HEK293 (cell line): ENCODE results near the gene PACRGL.

Experiments used
- EGR2 ChIP-seq: fragments of 450-650 bp; formaldehyde crosslinking; IDR thresholded peaks from 2 replicates; pipeline ENCODE4 v1.5.1; 2016; ENCODE audit warnings: low read depth, missing biosample characterization, missing genetic modification characterization
- SETDB1 ChIP-seq: IDR thresholded peaks from one replicate; pipeline ENCODE4 v1.6.1; 2017; ENCODE audit warnings: mild to moderate bottlenecking, low read length, moderate library complexity, mixed read lengths; ENCODE audit not compliant: insufficient read length
- ZBTB7A ChIP-seq: fragments of 450-650 bp; formaldehyde crosslinking; IDR thresholded peaks from 2 replicates; pipeline ENCODE4 v1.5.1; 2016; ENCODE audit warnings: low read depth, missing biosample characterization, missing genetic modification characterization
- ZFHX2 ChIP-seq: fragments of 450-650 bp; formaldehyde crosslinking; conservative IDR thresholded peaks from 2 replicates; pipeline ENCODE4 v1.5.1; 2016; ENCODE audit warnings: missing biosample characterization, missing genetic modification characterization
- ZNF76 ChIP-seq: fragments of 450-650 bp; formaldehyde crosslinking; IDR thresholded peaks from 2 replicates; pipeline ENCODE4; 2016; ENCODE audit warnings: low read depth, missing biosample characterization, missing genetic modification characterization, borderline replicate concordance
- TF ChIP-seq, protein P1 (sequence below): sonication (generic); formaldehyde crosslinking; IDR thresholded peaks from 2 replicates; pipeline ENCODE4 v1.8.1; 2022; ENCODE audit warnings: mild to moderate bottlenecking, moderate library complexity, missing genetic modification reagents
- TF ChIP-seq, protein P2 (sequence below): fragments of 450-650 bp; formaldehyde crosslinking; IDR thresholded peaks from 2 replicates; pipeline ENCODE4 v1.5.1; 2016; ENCODE audit warnings: missing biosample characterization, missing genetic modification characterization

DNA sequence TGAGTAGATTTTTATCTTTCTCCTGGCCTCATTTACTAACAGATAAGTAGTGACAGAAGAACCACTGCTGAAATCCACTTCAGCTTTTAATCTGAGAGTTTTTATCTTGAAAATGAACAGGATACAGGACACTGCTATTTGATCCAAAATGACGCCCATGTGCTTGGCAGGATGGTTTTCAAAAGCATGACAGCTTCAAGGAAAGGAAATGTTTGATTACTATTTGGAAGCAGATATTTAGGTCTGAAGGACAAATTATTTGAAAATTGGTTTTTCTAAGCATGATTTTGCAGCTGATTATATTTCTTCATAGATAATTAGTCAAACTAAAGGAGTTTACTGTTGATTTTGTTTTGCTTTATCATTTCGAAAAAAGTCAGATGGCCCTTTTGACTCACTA is 11.1 kb downstream of the PACRGL start:
- TF ChIP-seq, protein P1, sequence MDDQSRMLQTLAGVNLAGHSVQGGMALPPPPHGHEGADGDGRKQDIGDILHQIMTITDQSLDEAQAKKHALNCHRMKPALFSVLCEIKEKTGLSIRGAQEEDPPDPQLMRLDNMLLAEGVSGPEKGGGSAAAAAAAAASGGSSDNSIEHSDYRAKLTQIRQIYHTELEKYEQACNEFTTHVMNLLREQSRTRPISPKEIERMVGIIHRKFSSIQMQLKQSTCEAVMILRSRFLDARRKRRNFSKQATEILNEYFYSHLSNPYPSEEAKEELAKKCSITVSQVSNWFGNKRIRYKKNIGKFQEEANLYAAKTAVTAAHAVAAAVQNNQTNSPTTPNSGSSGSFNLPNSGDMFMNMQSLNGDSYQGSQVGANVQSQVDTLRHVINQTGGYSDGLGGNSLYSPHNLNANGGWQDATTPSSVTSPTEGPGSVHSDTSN (CRISPR knock-in tag) = no peak
- TF ChIP-seq ZNF76 (tag by site-specific recombination) = no peak
- TF ChIP-seq, protein P2, sequence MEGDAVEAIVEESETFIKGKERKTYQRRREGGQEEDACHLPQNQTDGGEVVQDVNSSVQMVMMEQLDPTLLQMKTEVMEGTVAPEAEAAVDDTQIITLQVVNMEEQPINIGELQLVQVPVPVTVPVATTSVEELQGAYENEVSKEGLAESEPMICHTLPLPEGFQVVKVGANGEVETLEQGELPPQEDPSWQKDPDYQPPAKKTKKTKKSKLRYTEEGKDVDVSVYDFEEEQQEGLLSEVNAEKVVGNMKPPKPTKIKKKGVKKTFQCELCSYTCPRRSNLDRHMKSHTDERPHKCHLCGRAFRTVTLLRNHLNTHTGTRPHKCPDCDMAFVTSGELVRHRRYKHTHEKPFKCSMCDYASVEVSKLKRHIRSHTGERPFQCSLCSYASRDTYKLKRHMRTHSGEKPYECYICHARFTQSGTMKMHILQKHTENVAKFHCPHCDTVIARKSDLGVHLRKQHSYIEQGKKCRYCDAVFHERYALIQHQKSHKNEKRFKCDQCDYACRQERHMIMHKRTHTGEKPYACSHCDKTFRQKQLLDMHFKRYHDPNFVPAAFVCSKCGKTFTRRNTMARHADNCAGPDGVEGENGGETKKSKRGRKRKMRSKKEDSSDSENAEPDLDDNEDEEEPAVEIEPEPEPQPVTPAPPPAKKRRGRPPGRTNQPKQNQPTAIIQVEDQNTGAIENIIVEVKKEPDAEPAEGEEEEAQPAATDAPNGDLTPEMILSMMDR (tag by site-specific recombination) = no peak
- TF ChIP-seq ZBTB7A (tag by site-specific recombination) = no peak
- TF ChIP-seq ZFHX2 = no peak
- TF ChIP-seq EGR2 (tag by site-specific recombination) = no peak
- no peak for TF ChIP-seq SETDB1
